HepG2 (cell line): Measurements from ENCODE around the gene USP10.

ENCODE experiments used
- AHDC1 ChIP-seq: sonication (generic); formaldehyde crosslinking; IDR thresholded peaks from 2 replicates; pipeline ENCODE4 v1.5.1; 2020; ENCODE audit warnings: mild to moderate bottlenecking, missing genetic modification reagents, borderline replicate concordance
- EZH2 ChIP-seq: conservative IDR thresholded peaks from 2 replicates; pipeline ENCODE4 v1.6.1; 2012; ENCODE audit warnings: mild to moderate bottlenecking, low read depth, low read length, moderate library complexity
- ZBTB34 ChIP-seq: sonication (generic); formaldehyde crosslinking; IDR thresholded peaks from 2 replicates; pipeline ENCODE4 v1.8.0; 2022; ENCODE audit warnings: mild to moderate bottlenecking, missing genetic modification reagents
- ZNF576 ChIP-seq: sonication (generic); formaldehyde crosslinking; IDR thresholded peaks from 2 replicates; pipeline ENCODE4 v1.4.0; 2020; ENCODE audit warnings: mild to moderate bottlenecking, missing genetic modification reagents

GRCh38 chr16:84699147-84699711 is 571 bp upstream of the USP10 start:
- TF ChIP-seq ZNF576: no peak
- TF ChIP-seq AHDC1: no peak
- no peak for TF ChIP-seq ZBTB34 (CRISPR knock-in tag)
- no peak for TF ChIP-seq EZH2
